ENCODE measurements around the gene DMXL2.
A peak's percentile ranks its signal among the peaks of the same experiment; 100 is the strongest.

The DMXL2 gene

GRCh38 chr15:51558411-51558810 lies 64.2 kb downstream of the DMXL2 start:
- in situ Hi-C loops (cut with MboI; ENCODE audit: low sequenced_read_pairs, unreplicated experiment), result no loop called here
- TF ChIP-seq, protein P1, sequence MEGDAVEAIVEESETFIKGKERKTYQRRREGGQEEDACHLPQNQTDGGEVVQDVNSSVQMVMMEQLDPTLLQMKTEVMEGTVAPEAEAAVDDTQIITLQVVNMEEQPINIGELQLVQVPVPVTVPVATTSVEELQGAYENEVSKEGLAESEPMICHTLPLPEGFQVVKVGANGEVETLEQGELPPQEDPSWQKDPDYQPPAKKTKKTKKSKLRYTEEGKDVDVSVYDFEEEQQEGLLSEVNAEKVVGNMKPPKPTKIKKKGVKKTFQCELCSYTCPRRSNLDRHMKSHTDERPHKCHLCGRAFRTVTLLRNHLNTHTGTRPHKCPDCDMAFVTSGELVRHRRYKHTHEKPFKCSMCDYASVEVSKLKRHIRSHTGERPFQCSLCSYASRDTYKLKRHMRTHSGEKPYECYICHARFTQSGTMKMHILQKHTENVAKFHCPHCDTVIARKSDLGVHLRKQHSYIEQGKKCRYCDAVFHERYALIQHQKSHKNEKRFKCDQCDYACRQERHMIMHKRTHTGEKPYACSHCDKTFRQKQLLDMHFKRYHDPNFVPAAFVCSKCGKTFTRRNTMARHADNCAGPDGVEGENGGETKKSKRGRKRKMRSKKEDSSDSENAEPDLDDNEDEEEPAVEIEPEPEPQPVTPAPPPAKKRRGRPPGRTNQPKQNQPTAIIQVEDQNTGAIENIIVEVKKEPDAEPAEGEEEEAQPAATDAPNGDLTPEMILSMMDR (IDR thresholded peaks at IDR 0.05; ENCODE audit: borderline replicate concordance, control extremely low read depth, extremely low read depth, insufficient read depth, missing control alignments), result no peak
- no peak for DNase-seq (ENCODE audit: low spot score)

GRCh38 chr15:51550841-51551240 lies 71.7 kb downstream of the DMXL2 start:
- TF ChIP-seq, protein P1 (IDR thresholded peaks at IDR 0.05; ENCODE audit: borderline replicate concordance, control extremely low read depth, extremely low read depth, insufficient read depth, missing control alignments), result no peak
- no peak for DNase-seq (ENCODE audit: low spot score)
- in situ Hi-C loops (cut with MboI; ENCODE audit: low sequenced_read_pairs, unreplicated experiment), result no loop called here

DNA sequence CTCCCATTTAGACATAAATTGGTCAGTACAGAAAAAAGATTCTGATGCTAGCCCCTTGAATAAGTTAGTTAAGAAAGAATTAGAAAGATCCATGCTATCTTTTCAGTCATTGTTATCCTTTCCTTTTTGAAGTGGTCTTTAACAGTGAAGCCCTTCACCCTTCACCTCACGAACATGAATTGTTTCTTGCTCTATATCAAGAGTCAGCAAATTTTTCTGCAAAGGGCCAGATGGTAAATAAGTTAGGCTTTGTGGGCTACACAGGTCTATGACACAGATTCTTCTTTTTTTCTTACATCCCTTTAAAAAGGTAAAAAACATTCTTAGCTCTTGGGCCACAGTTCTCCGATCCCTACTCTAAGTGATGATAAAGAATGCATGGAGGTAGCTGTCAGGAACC lies 74.9 kb downstream of the DMXL2 start:
- TF ChIP-seq, protein P1 (IDR thresholded peaks at IDR 0.05; ENCODE audit: borderline replicate concordance, control extremely low read depth, extremely low read depth, insufficient read depth, missing control alignments), result no peak
- no peak for DNase-seq (ENCODE audit: low spot score)
- in situ Hi-C loops (cut with MboI; ENCODE audit: low sequenced_read_pairs, unreplicated experiment), result no loop called here

- TF ChIP-seq, protein P1 (IDR thresholded peaks at IDR 0.05; ENCODE audit: borderline replicate concordance, control extremely low read depth, extremely low read depth, insufficient read depth, missing control alignments), result peak; percentile 35
- no peak for DNase-seq (ENCODE audit: low spot score)
- in situ Hi-C loops (cut with MboI; ENCODE audit: low sequenced_read_pairs, unreplicated experiment), result no loop called here
These were observed 85.5 kb downstream of the DMXL2 start for GRCh38 chr15:51536965-51537574.

DNA sequence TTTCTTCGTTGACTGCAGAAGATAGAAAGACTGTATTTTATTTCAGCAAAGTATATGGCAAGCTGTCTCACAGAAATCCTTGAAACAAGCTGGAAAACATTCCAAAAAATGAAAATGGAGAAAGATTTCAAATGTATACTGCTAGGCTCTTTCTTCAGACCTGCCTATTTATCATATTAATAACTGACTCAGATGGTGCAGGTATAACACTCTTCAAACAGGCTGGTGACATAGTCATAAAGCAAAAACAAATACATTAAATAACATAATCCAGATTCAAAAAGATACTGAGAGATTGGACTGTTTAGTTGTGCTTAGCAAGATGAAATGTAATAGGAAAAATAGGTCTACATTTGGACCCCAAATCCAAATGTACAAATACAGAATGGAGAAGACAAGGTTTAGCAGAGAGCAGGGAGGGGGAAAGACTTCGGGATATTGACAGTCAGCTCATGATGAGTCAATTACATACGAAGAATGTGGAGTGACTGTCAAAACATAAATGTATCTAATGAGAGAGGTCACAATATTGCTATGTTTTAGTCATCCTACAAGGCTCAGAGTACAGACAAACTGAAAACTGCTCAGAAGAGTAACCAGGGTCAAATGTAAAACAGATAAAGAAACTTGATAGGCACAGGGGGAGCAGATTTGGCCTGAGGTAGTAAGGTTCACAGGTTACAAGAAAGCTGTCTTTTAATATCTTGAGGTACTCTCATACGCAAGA lies 88.7 kb downstream of the DMXL2 start:
- TF ChIP-seq, protein P1 (IDR thresholded peaks at IDR 0.05; ENCODE audit: borderline replicate concordance, control extremely low read depth, extremely low read depth, insufficient read depth, missing control alignments), result no peak
- no peak for DNase-seq (ENCODE audit: low spot score)
- in situ Hi-C loops (cut with MboI; ENCODE audit: low sequenced_read_pairs, unreplicated experiment), result no loop called here

GRCh38 chr15:51526955-51527354 lies 95.6 kb downstream of the DMXL2 start:
- TF ChIP-seq, protein P1 (IDR thresholded peaks at IDR 0.05; ENCODE audit: borderline replicate concordance, control extremely low read depth, extremely low read depth, insufficient read depth, missing control alignments), result no peak
- in situ Hi-C loops (cut with MboI; ENCODE audit: low sequenced_read_pairs, unreplicated experiment), result no loop called here
- DNase-seq (ENCODE audit: low spot score), result no peak
